SK-N-SH (cell line): ENCODE measurements around the gene CHAC1. TPM values are rescaled to one million over a fixed set of nuclear protein-coding genes. Genes with fewer than 3 reads are reported as not detected.

Experiments used
- CTCF ChIA-PET: fragments of 300-600, 350-600 bp; formaldehyde crosslinking; extraction: SDS; loops from one replicate; lab custom pipeline; 2021; lab: Yijun Ruan, JAX
- POLR2A ChIA-PET: fragments of 350-600 bp; sonication (Branson Sonifier 250); formaldehyde crosslinking; extraction: SDS; loops from one replicate; lab custom pipeline; 2020; ENCODE audit warnings: antibody characterized with exemption, inconsistent platforms; lab: Yijun Ruan, JAX
- DNase-seq: peaks from one replicate; pipeline ENCODE4 v3.0.0; 2012
- H2AFZ ChIP-seq: fragments of 200-600 bp; sonication (generic); 2 replicates; pipeline ENCODE4 v1.8.1; 2016; ENCODE audit warnings: antibody characterized with exemption, mild to moderate bottlenecking, low read depth
- H3F3A ChIP-seq: fragments of 200-600 bp; sonication (generic); replicated peaks from 2 replicates; pipeline ENCODE3; 2016; ENCODE audit warnings: antibody characterized with exemption, mild to moderate bottlenecking; ENCODE audit not compliant: insufficient read depth
- H3K27ac ChIP-seq, 2 experiments: fragments of 200-500 bp in 1 of 2; fragments of 200-600 bp in 1 of 2; sonication (Bioruptor generic) in 1 of 2; sonication (generic), shearing (Covaris generic) in 1 of 2; 2 replicates each; pipeline versions ENCODE4 v1.5.1 to v1.6.1; 2014 to 2016; ENCODE audit warnings: low read depth in 2 of 2, inconsistent platforms in 1 of 2, low read length in 1 of 2, mild to moderate bottlenecking in 1 of 2, mixed read lengths in 1 of 2
- H3K27me3 ChIP-seq: fragments of 200-600 bp; sonication (generic), shearing (Covaris generic); 2 replicates; pipeline ENCODE4 v1.6.1; 2016; ENCODE audit warnings: mixed run types; ENCODE audit not compliant: insufficient read depth
- H3K36me3 ChIP-seq, 2 experiments: fragments of 200-500 bp in 1 of 2; fragments of 200-600 bp in 1 of 2; sonication (Bioruptor generic) in 1 of 2; sonication (generic) in 1 of 2; replicated peaks in 1 of 2; 2 replicates each; pipeline versions ENCODE3 to v1.5.1; 2014 to 2016; ENCODE audit warnings: low read length in 1 of 2, mild to moderate bottlenecking in 1 of 2; ENCODE audit not compliant: insufficient read depth in 2 of 2, control insufficient read depth in 1 of 2
- H3K4me1 ChIP-seq, 2 experiments: fragments of 200-500 bp in 1 of 2; fragments of 200-600 bp in 1 of 2; sonication (Bioruptor generic) in 1 of 2; sonication (generic), shearing (Covaris generic) in 1 of 2; 2 replicates each; pipeline versions ENCODE4 v1.5.1 to v1.6.1; 2014 to 2016; ENCODE audit warnings: low read depth in 1 of 2, low read length in 1 of 2, mixed run types in 1 of 2; ENCODE audit not compliant: insufficient read depth in 2 of 2, control insufficient read depth in 1 of 2
- H3K4me2 ChIP-seq: fragments of 200-600 bp; sonication (generic), shearing (Covaris generic); 2 replicates; pipeline ENCODE4 v1.6.1; 2017; ENCODE audit warnings: mixed run types
- H3K4me3 ChIP-seq, 2 experiments: fragments of 200-500 bp in 1 of 2; fragments of 200-600 bp in 1 of 2; sonication (Bioruptor generic) in 1 of 2; sonication (generic), shearing (Covaris generic) in 1 of 2; 2 replicates each; pipeline versions ENCODE4 v1.5.1 to v1.8.1; 2014 to 2016; ENCODE audit warnings: low read depth in 2 of 2, inconsistent platforms in 1 of 2, low read length in 1 of 2, mild to moderate bottlenecking in 1 of 2, mixed read lengths in 1 of 2, moderate library complexity in 1 of 2
- H3K79me2 ChIP-seq: fragments of 200-600 bp; sonication (generic); 2 replicates; pipeline ENCODE4 v1.8.1; 2017; ENCODE audit warnings: mild to moderate bottlenecking; ENCODE audit not compliant: insufficient read depth
- H3K9ac ChIP-seq: fragments of 200-600 bp; sonication (generic); 2 replicates; pipeline ENCODE4 v1.6.1; 2017; ENCODE audit warnings: mixed run types
- H3K9me2 ChIP-seq: fragments of 200-600 bp; sonication (generic); 2 replicates; pipeline ENCODE4 v1.6.1; 2017; ENCODE audit warnings: mixed run types
- H3K9me3 ChIP-seq: fragments of 200-600 bp; sonication (generic); 2 replicates; pipeline ENCODE4 v1.6.1; 2017; ENCODE audit warnings: mixed run types, mild to moderate bottlenecking, moderate library complexity
- H4K20me1 ChIP-seq: fragments of 200-600 bp; sonication (generic); 2 replicates; pipeline ENCODE4 v1.6.1; 2017; ENCODE audit warnings: mild to moderate bottlenecking, mixed run types; ENCODE audit not compliant: insufficient read depth
- CTCF ChIP-seq: fragments of 200-600 bp; sonication (generic); IDR thresholded peaks from 2 replicates; pipeline ENCODE4 v1.6.1; 2017; ENCODE audit warnings: antibody characterized with exemption, mild to moderate bottlenecking, moderate library complexity
- EZH2phosphoT487 ChIP-seq: fragments of 200-600 bp; sonication (generic); IDR thresholded peaks from 2 replicates; pipeline ENCODE4 v1.6.1; 2017; ENCODE audit warnings: low read depth, mixed run types, mild to moderate bottlenecking, antibody characterized with exemption, moderate library complexity, borderline replicate concordance
- FOSL2 ChIP-seq: IDR thresholded peaks from 2 replicates; pipeline ENCODE4 v1.4.0; 2012; ENCODE audit warnings: low read depth, mild to moderate bottlenecking, moderate library complexity, borderline replicate concordance
- GABPA ChIP-seq: IDR thresholded peaks from 2 replicates; pipeline ENCODE4 v1.4.0; 2012; ENCODE audit warnings: low read depth, mild to moderate bottlenecking
- GATA2 ChIP-seq: sonication (generic); formaldehyde crosslinking; IDR thresholded peaks from 2 replicates; pipeline ENCODE4 v1.5.0; 2020; ENCODE audit warnings: mild to moderate bottlenecking, missing genetic modification reagents
- MEF2A ChIP-seq: IDR thresholded peaks from 2 replicates; pipeline ENCODE4 v1.4.0; 2012; ENCODE audit warnings: low read depth, borderline replicate concordance
- MXI1 ChIP-seq: IDR thresholded peaks from 2 replicates; pipeline ENCODE4 v1.6.1; 2012; ENCODE audit warnings: mild to moderate bottlenecking, low read depth, low read length, improper control_type of control experiment
- NFIC ChIP-seq: IDR thresholded peaks from 2 replicates; pipeline ENCODE4 v1.4.0; 2012; ENCODE audit warnings: borderline replicate concordance
- NRF1 ChIP-seq: IDR thresholded peaks from 2 replicates; pipeline ENCODE4 v1.6.1; 2012; ENCODE audit warnings: low read depth, mild to moderate bottlenecking, low read length
- PBX3 ChIP-seq: IDR thresholded peaks from 2 replicates; pipeline ENCODE4; 2012
- RAD21 ChIP-seq: IDR thresholded peaks from 2 replicates; pipeline ENCODE4 v1.6.1; 2012; ENCODE audit warnings: mild to moderate bottlenecking, low read length
- REST ChIP-seq: IDR thresholded peaks from 2 replicates; pipeline ENCODE4 v1.6.1; 2012; ENCODE audit warnings: mild to moderate bottlenecking, low read depth, low read length, moderate library complexity
- RXRA ChIP-seq: IDR thresholded peaks from 2 replicates; pipeline ENCODE4 v1.4.0; 2012; ENCODE audit warnings: low read depth, mild to moderate bottlenecking, borderline replicate concordance
- SMC3 ChIP-seq: IDR thresholded peaks from 2 replicates; pipeline ENCODE4 v1.6.1; 2012; ENCODE audit warnings: low read depth, low read length, improper control_type of control experiment
- TCF12 ChIP-seq: IDR thresholded peaks from 2 replicates; pipeline ENCODE4 v1.4.0; 2012
- USF1 ChIP-seq: IDR thresholded peaks from 2 replicates; pipeline ENCODE4 v1.4.0; 2012; ENCODE audit warnings: low read depth, borderline replicate concordance
- USF2 ChIP-seq: fragments of 150-350 bp; IDR thresholded peaks from 2 replicates; pipeline ENCODE4 v1.6.1; 2017; ENCODE audit warnings: antibody characterized with exemption, low read length, low read depth, borderline replicate concordance
- YY1 ChIP-seq: IDR thresholded peaks from 2 replicates; pipeline ENCODE4 v1.4.0; 2012; ENCODE audit warnings: low read depth, mild to moderate bottlenecking
- ZBTB33 ChIP-seq: IDR thresholded peaks from 2 replicates; pipeline ENCODE4 v1.4.0; 2012; ENCODE audit warnings: low read depth, borderline replicate concordance
- WGBS: methylation state at CpG from one replicate; pipeline ENCODE4 v1.1.6; 2017; ENCODE audit warnings: low lambda C conversion rate; 5-methylcytosine and 5-hydroxymethylcytosine counted together
- polyA plus RNA-seq, 3 experiments: library from polyadenylated mRNA; depleted of rRNA; stranded (reverse); fragments of >200 nt; gene quantifications; 2 replicates each; pipeline ENCODE4 v1.2.3, GENCODE V29; 2012

CHAC1 gene
- polyA plus RNA-seq, 1 of the 3 experiments (the other 2 are of a cell fraction): 9.3 TPM

- Histone ChIP-seq H3K4me2 (peak overlapping the region; percentile 76), H4K20me1 (no peaks in the 10 kb centered on the region), H3K4me3 (peak overlapping the region; percentile 56 to 60), H2AFZ (peak overlapping the region; percentile 91), H3K27ac (peak overlapping the region; percentile 33 to 85; a peak in 3 of 4 replicates), H3K27me3 (no peaks in the 10 kb centered on the region), H3K9me2 (no peaks in the 10 kb centered on the region), H3K36me3 (no peaks in the 10 kb centered on the region), H3K9me3 (no peaks in the 10 kb centered on the region), H3F3A (peaks cover 16% of the 10 kb centered on the region), H3K79me2 (no peaks in the 10 kb centered on the region), H3K9ac (peak overlapping the region; percentile 66), H3K4me1 (peaks cover 7 to 26% of the 10 kb centered on the region in 2 experiments; a peak in 2 of 4 replicates)
- CTCF ChIA-PET: interaction anchor here (0.6 to 33.6 kb wide), 51 partner anchors 10 to 742 kb away, joined by 3 to 675 read pairs (median 5); partner anchors contain the start of genes CHAC1, CHP1, DLL4 and EXD1
- peak; percentile 97 for DNase-seq
- 0% methylated on average over 4 of the region's 92 CpGs for WGBS
- POLR2A ChIA-PET: interaction anchor here (0.8 to 3.4 kb wide), 8 partner anchors 11 to 174 kb away, joined by 3 to 47 read pairs (median 4); partner anchors contain the start of genes CHAC1 and INO80
- peak; percentile 56 for TF ChIP-seq SMC3
- peak; percentile 77 for TF ChIP-seq USF1
- TF ChIP-seq EZH2phosphoT487: no peak
- TF ChIP-seq RXRA: no peak
- no peak for TF ChIP-seq USF2
- no peak for TF ChIP-seq PBX3
- peak; percentile 74; the same call in 1 of the 2 replicates for TF ChIP-seq MXI1
- TF ChIP-seq TCF12: no peak
- TF ChIP-seq NFIC: no peak
- peak; percentile 49 for TF ChIP-seq CTCF
- TF ChIP-seq ZBTB33: no peak
- TF ChIP-seq GATA2 (CRISPR knock-in tag): no peak
- TF ChIP-seq YY1: no peak
- no peak for TF ChIP-seq REST
- TF ChIP-seq NRF1: no peak
- peak; percentile 5; the same call in 1 of the 2 replicates for TF ChIP-seq FOSL2
- no peak for TF ChIP-seq MEF2A
- no peak for TF ChIP-seq GABPA
- peak; percentile 50 for TF ChIP-seq RAD21
Measured at GRCh38 chr15:40941528-40942336, 11.5 kb upstream of the CHAC1 start.
